ENCODE data around the gene STK32B. TPM values are rescaled to one million over a fixed set of nuclear protein-coding genes. Genes with fewer than 3 reads are reported as not detected.

The STK32B gene
- total RNA-seq, 1 donor from 2014 or later: 46.9 TPM

GRCh38 chr4:5034206-5034605, 17.1 kb upstream of the STK32B start:
- TF ChIP-seq, protein P1, sequence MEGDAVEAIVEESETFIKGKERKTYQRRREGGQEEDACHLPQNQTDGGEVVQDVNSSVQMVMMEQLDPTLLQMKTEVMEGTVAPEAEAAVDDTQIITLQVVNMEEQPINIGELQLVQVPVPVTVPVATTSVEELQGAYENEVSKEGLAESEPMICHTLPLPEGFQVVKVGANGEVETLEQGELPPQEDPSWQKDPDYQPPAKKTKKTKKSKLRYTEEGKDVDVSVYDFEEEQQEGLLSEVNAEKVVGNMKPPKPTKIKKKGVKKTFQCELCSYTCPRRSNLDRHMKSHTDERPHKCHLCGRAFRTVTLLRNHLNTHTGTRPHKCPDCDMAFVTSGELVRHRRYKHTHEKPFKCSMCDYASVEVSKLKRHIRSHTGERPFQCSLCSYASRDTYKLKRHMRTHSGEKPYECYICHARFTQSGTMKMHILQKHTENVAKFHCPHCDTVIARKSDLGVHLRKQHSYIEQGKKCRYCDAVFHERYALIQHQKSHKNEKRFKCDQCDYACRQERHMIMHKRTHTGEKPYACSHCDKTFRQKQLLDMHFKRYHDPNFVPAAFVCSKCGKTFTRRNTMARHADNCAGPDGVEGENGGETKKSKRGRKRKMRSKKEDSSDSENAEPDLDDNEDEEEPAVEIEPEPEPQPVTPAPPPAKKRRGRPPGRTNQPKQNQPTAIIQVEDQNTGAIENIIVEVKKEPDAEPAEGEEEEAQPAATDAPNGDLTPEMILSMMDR (IDR thresholded peaks at IDR 0.05): no peak
- H3K36me3 Mint-ChIP-seq (ENCODE audit: unreplicated experiment): no peaks in the 10 kb centered on the region
- no peaks in the 10 kb centered on the region for H3K9me3 Mint-ChIP-seq (ENCODE audit: unreplicated experiment)
- H3K27me3 Mint-ChIP-seq (ENCODE audit: unreplicated experiment): no peaks in the 10 kb centered on the region
- H3K27ac Mint-ChIP-seq (ENCODE audit: unreplicated experiment): peak overlapping the region; percentile 96
- H3K4me3 Mint-ChIP-seq (ENCODE audit: unreplicated experiment): no peak overlapping the region
- no peak for DNase-seq (ENCODE audit: extremely low spot score, unreplicated experiment)
- peaks cover 54% of the 10 kb centered on the region for H3K4me1 Mint-ChIP-seq (ENCODE audit: unreplicated experiment)

- Mint-ChIP-seq H3K36me3 (ENCODE audit: unreplicated experiment) (peaks cover 2% of the 10 kb centered on the region), H3K27ac (ENCODE audit: unreplicated experiment) (peak overlapping the region; percentile 78), H3K9me3 (ENCODE audit: unreplicated experiment) (no peaks in the 10 kb centered on the region), H3K4me3 (ENCODE audit: unreplicated experiment) (peak overlapping the region; percentile 20), H3K4me1 (ENCODE audit: unreplicated experiment) (peaks cover 57% of the 10 kb centered on the region), H3K27me3 (ENCODE audit: unreplicated experiment) (no peaks in the 10 kb centered on the region)
- DNase-seq (ENCODE audit: extremely low spot score, unreplicated experiment): no peak
- TF ChIP-seq, protein P1 (IDR thresholded peaks at IDR 0.05): no peak
Measured at GRCh38 chr4:5036239-5036638, 15.0 kb upstream of the STK32B start.

- no peak for DNase-seq (ENCODE audit: extremely low spot score, unreplicated experiment)
- no peak overlapping the region for H3K4me3 Mint-ChIP-seq (ENCODE audit: unreplicated experiment)
- peaks cover 62% of the 10 kb centered on the region for H3K4me1 Mint-ChIP-seq (ENCODE audit: unreplicated experiment)
- H3K9me3 Mint-ChIP-seq (ENCODE audit: unreplicated experiment): no peaks in the 10 kb centered on the region
- no peaks in the 10 kb centered on the region for H3K27me3 Mint-ChIP-seq (ENCODE audit: unreplicated experiment)
- TF ChIP-seq, protein P1 (IDR thresholded peaks at IDR 0.05): no peak
- H3K36me3 Mint-ChIP-seq (ENCODE audit: unreplicated experiment): peaks cover 2% of the 10 kb centered on the region
- H3K27ac Mint-ChIP-seq (ENCODE audit: unreplicated experiment): peak overlapping the region; percentile 95
Measured at GRCh38 chr4:5037553-5038551, 13.4 kb upstream of the STK32B start.

GRCh38 chr4:5039800-5040199, 11.5 kb upstream of the STK32B start:
- Mint-ChIP-seq H3K36me3 (ENCODE audit: unreplicated experiment) (peaks cover 2% of the 10 kb centered on the region), H3K4me1 (ENCODE audit: unreplicated experiment) (peaks cover 50% of the 10 kb centered on the region)

More at GRCh38 chr4:5039800-5040199, 11.5 kb upstream of the STK32B start:
- no peaks in the 10 kb centered on the region for H3K27me3 Mint-ChIP-seq (ENCODE audit: unreplicated experiment)
- no peaks in the 10 kb centered on the region for H3K9me3 Mint-ChIP-seq (ENCODE audit: unreplicated experiment)
- TF ChIP-seq, protein P1 (IDR thresholded peaks at IDR 0.05): no peak
- no peak overlapping the region for H3K27ac Mint-ChIP-seq (ENCODE audit: unreplicated experiment)
- H3K4me3 Mint-ChIP-seq (ENCODE audit: unreplicated experiment): no peak overlapping the region
- no peak for DNase-seq (ENCODE audit: extremely low spot score, unreplicated experiment)
